IMR-90 (cell line): ENCODE measurements around the gene RBMS3. TPM values are rescaled to one million over a fixed set of nuclear protein-coding genes. Genes with fewer than 3 reads are reported as not detected.
A peak's percentile ranks its signal among the peaks of the same experiment; 100 is the strongest.

Experiments used
- ATAC-seq: fragments of 200-7000 bp; cut with Tn5 transposase; 2 replicates; pipeline ENCODE4 v1.9.1; 2020; ENCODE audit warnings: low read depth, mild to moderate bottlenecking, moderate library complexity
- BruUV-seq: library from RNA; stranded (reverse); fragments of 400-500 nt; replicated peaks from 2 replicates; lab custom pipeline; 2021; lab: Mats Ljungman, UMichigan
- CTCF ChIA-PET: fragments of 300-600 bp; formaldehyde crosslinking; extraction: SDS; loops from one replicate; lab custom pipeline; 2021; ENCODE audit warnings: antibody characterized with exemption; lab: Yijun Ruan, JAX
- POLR2A ChIA-PET: fragments of 300-600 bp; sonication (Branson Sonifier 250); formaldehyde crosslinking; loops from one replicate; lab custom pipeline; 2022; ENCODE audit warnings: antibody characterized with exemption; ENCODE audit not compliant: unreplicated experiment; lab: Charles Lee
- DNase-seq: peaks from one replicate; pipeline ENCODE4 v3.0.0; 2013
- H2AFZ ChIP-seq: replicated peaks from 2 replicates; pipeline ENCODE3; 2013; ENCODE audit warnings: low read length, mild to moderate bottlenecking; ENCODE audit not compliant: poor library complexity
- H2AK5ac ChIP-seq: 2 replicates; pipeline ENCODE4 v1.6.1; 2013; ENCODE audit warnings: low read depth, low read length, inconsistent platforms
- H2AK9ac ChIP-seq: replicated peaks from 2 replicates; pipeline ENCODE3; 2013; ENCODE audit warnings: mild to moderate bottlenecking, low read depth, low read length, moderate library complexity; ENCODE audit not compliant: poor library complexity
- H2BK120ac ChIP-seq: 2 replicates; pipeline ENCODE4 v1.6.1; 2013; ENCODE audit warnings: low read depth, low read length, inconsistent platforms
- H2BK15ac ChIP-seq: 3 replicates; pipeline ENCODE4 v1.6.1; 2013; ENCODE audit warnings: low read depth, low read length, inconsistent platforms
- H2BK20ac ChIP-seq: 2 replicates; pipeline ENCODE4 v1.6.1; 2013; ENCODE audit warnings: low read depth, mild to moderate bottlenecking, inconsistent platforms, low read length, moderate library complexity
- H2BK5ac ChIP-seq: 2 replicates; pipeline ENCODE4 v1.6.1; 2013; ENCODE audit warnings: mild to moderate bottlenecking, low read depth, low read length, inconsistent platforms; ENCODE audit not compliant: poor library complexity, severe bottlenecking
- H3K14ac ChIP-seq: replicated peaks from 2 replicates; pipeline ENCODE4 v1.6.1; 2013; ENCODE audit warnings: low read depth, low read length, inconsistent platforms
- H3K18ac ChIP-seq: 2 replicates; pipeline ENCODE4 v1.6.1; 2013; ENCODE audit warnings: low read depth, low read length, control low read depth
- H3K23ac ChIP-seq: 2 replicates; pipeline ENCODE4 v1.6.1; 2013; ENCODE audit warnings: low read depth, low read length, inconsistent platforms
- H3K27ac ChIP-seq: 2 replicates; pipeline ENCODE4 v1.5.1; 2013; ENCODE audit warnings: mild to moderate bottlenecking, control low read depth, low read length; ENCODE audit not compliant: insufficient read depth
- H3K27me3 ChIP-seq: 2 replicates; pipeline ENCODE4 v1.6.1; 2013; ENCODE audit warnings: low read length; ENCODE audit not compliant: control insufficient read depth, insufficient read depth
- H3K36me3 ChIP-seq: 2 replicates; pipeline ENCODE4 v1.6.1; 2013; ENCODE audit warnings: low read length, mixed read lengths; ENCODE audit not compliant: control insufficient read depth, insufficient read depth
- H3K4ac ChIP-seq: 2 replicates; pipeline ENCODE4 v1.6.1; 2013; ENCODE audit warnings: low read depth, low read length, inconsistent platforms
- H3K4me1 ChIP-seq: 2 replicates; pipeline ENCODE4 v1.6.1; 2013; ENCODE audit warnings: low read length, mixed read lengths; ENCODE audit not compliant: control insufficient read depth, insufficient read depth
- H3K4me2 ChIP-seq: 2 replicates; pipeline ENCODE4 v1.6.1; 2013; ENCODE audit warnings: low read depth, mild to moderate bottlenecking, control low read depth, low read length, moderate library complexity
- H3K4me3 ChIP-seq: 2 replicates; pipeline ENCODE4 v1.5.1; 2013; ENCODE audit warnings: low read depth, mild to moderate bottlenecking, control low read depth, low read length, moderate library complexity; ENCODE audit not compliant: insufficient read depth
- H3K56ac ChIP-seq: 2 replicates; pipeline ENCODE4 v1.6.1; 2013; ENCODE audit warnings: low read length, inconsistent platforms; ENCODE audit not compliant: insufficient read depth; ENCODE audit errors: extremely low read depth
- H3K79me1 ChIP-seq, 2 experiments: 2 replicates each; pipeline ENCODE4 v1.6.1; 2013; ENCODE audit warnings: low read length in 2 of 2, inconsistent platforms in 1 of 2, low read depth in 1 of 2
- H3K9ac ChIP-seq: 2 replicates; pipeline ENCODE4 v1.6.1; 2013; ENCODE audit warnings: low read depth, low read length, control low read depth
- H3K9me1 ChIP-seq: 2 replicates; pipeline ENCODE4 v1.6.1; 2013; ENCODE audit warnings: low read length, inconsistent platforms; ENCODE audit not compliant: insufficient read depth
- H3K9me3 ChIP-seq: 2 replicates; pipeline ENCODE4 v1.6.1; 2013; ENCODE audit warnings: low read length; ENCODE audit not compliant: control insufficient read depth, insufficient read depth
- H4K20me1 ChIP-seq: 2 replicates; pipeline ENCODE4 v1.6.1; 2013; ENCODE audit warnings: low read length, inconsistent platforms; ENCODE audit not compliant: insufficient read depth
- H4K5ac ChIP-seq: 2 replicates; pipeline ENCODE4 v1.6.1; 2013; ENCODE audit warnings: mild to moderate bottlenecking, low read depth, low read length, control low read depth
- H4K8ac ChIP-seq, 2 experiments: 2 replicates each; pipeline ENCODE4 v1.6.1; 2013; ENCODE audit warnings: low read depth in 2 of 2, low read length in 2 of 2, control low read depth in 1 of 2, inconsistent platforms in 1 of 2
- H4K91ac ChIP-seq: 2 replicates; pipeline ENCODE4 v1.6.1; 2013; ENCODE audit warnings: low read depth, low read length, inconsistent platforms; ENCODE audit not compliant: insufficient read depth
- FOS ChIP-seq: fragments of 150-350 bp; IDR thresholded peaks from 2 replicates; pipeline ENCODE4 v1.6.1; 2016; ENCODE audit warnings: low read depth, low read length
- MAFK ChIP-seq: IDR thresholded peaks from 2 replicates; pipeline ENCODE4 v1.6.1; 2012; ENCODE audit warnings: low read depth, low read length, improper control_type of control experiment
- WGBS, 2 experiments: methylation state at CpG; one replicate each; pipeline versions ENCODE4 v1.1.5 to v1.1.7; 2013; ENCODE audit warnings: missing lambda C conversion rate in 2 of 2; ENCODE audit not compliant: insufficient read length in 1 of 2; ENCODE audit errors: extremely low coverage in 2 of 2; 5-methylcytosine and 5-hydroxymethylcytosine counted together
- dilution Hi-C: fragments of 300-500 bp; cut with HindIII; formaldehyde crosslinking; loops from one replicate; pipeline ENCODE4 v1.14.3; 2018; ENCODE audit warnings: low sequenced_read_pairs; ENCODE audit not compliant: unreplicated experiment
- in situ Hi-C: fragments of 300-500 bp; cut with MboI; formaldehyde crosslinking; loops from 3 replicates; pipeline ENCODE4 v1.14.3; 2019; ENCODE audit warnings: low sequenced_read_pairs, inconsistent platforms, mixed read lengths
- intact Hi-C: fragments of 100-400 bp; cut with micrococcal nuclease; formaldehyde crosslinking; loops from 2 replicates; pipeline ENCODE4 v1.10.0; 2022
- polyA plus RNA-seq, 3 experiments: library from polyadenylated mRNA; depleted of rRNA; stranded (reverse); fragments of >200 nt; gene quantifications; 2 replicates each; pipeline ENCODE4 v1.2.3, GENCODE V29; 2012; ENCODE audit warnings: low replicate concordance in 1 of 3
- total RNA-seq: library from RNA; depleted of rRNA; stranded (reverse); fragments of >200 nt; gene quantifications from 2 replicates; pipeline ENCODE4 v1.2.3, GENCODE V29; 2012

RBMS3 gene
- total and polyA plus RNA-seq, 2 of the 4 experiments (the other 2 are of a cell fraction) = 15.2 to 127 TPM

DNA sequence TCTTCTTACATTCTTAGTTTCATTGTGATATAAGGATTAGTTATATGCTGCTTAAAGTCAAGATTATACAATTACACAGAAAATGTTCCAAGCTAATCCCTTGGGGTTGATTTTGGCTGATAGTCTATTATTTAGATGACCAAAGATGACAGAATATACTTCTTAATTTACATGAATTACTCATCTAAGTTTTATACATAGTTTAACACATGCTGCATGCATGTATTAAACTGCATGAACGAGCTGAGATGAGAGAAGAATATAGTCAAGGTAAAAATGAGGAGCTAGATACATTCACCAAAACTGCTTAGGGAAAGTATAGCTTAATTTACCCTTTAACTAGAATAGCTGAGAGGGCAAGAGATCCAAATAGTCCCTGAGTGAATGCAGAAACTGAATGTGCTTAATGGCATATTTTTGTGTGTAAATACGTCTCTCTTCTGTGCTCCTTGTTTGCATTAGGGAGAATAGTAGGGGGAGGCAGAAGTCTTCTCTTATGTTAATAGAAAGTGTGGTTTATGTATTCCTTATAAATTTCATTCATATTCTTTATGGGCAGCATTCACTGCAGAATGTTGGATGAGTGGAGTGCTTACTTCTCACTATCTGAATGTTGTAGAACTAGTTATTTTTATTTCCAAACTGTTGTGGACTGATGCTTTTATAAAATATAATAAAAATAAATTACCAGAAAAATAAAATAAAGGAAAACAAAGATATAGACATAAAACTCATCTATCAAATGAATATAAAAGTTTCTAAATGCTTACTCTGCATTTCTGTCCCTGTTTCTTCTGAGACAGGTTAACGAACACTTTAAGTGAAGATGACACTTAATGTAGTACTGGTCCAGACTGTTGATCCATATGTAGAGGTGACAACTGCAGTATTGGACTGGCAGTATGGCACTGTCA, 327.8 kb downstream of the RBMS3 start:
- TF ChIP-seq MAFK (peak; percentile 81), FOS (no peak)
- Histone ChIP-seq H2AK9ac (no peak overlapping the region), H3K4ac (peak overlapping the region; percentile 33; the same call in 1 of the 2 replicates), H3K56ac (no peak overlapping the region), H2BK120ac (0 out of 2 replicates have a peak overlapping the region, but pooled peaks have one; percentile 30), H3K14ac (no peak overlapping the region), H3K9me1 (peaks cover 2% of the 10 kb centered on the region; the same call in 1 of the 2 replicates), H3K9me3 (no peaks in the 10 kb centered on the region), H3K79me1 (peaks cover 18 to 40% of the 10 kb centered on the region in 2 experiments), H4K20me1 (no peaks in the 10 kb centered on the region), H3K27ac (no peak overlapping the region), H4K8ac (no peak overlapping the region), H2BK5ac (no peak overlapping the region), H2AK5ac (peak overlapping the region; percentile 70; the same call in 1 of the 2 replicates), H3K36me3 (no peaks in the 10 kb centered on the region), H3K23ac (no peak overlapping the region), H4K5ac (0 out of 2 replicates have a peak overlapping the region, but pooled peaks have one; percentile 55), H4K91ac (peak overlapping the region; percentile 35; the same call in 1 of the 2 replicates), H3K4me2 (no peak overlapping the region), H3K18ac (0 out of 2 replicates have a peak overlapping the region, but pooled peaks have one; percentile 45), H2AFZ (no peak overlapping the region), H3K9ac (no peak overlapping the region), H2BK15ac (no peak overlapping the region), H3K4me3 (no peak overlapping the region), H3K27me3 (no peaks in the 10 kb centered on the region), H2BK20ac (peak overlapping the region; percentile 36; the same call in 1 of the 2 replicates), H3K4me1 (peaks cover 3% of the 10 kb centered on the region; the same call in 1 of the 2 replicates)
- POLR2A ChIA-PET = no interaction called here
- in situ Hi-C loops (no loop called here), intact Hi-C loops (loop anchor here (5.0 kb wide), 1 partner anchor 326 kb away; the partner anchor contains the start of gene RBMS3), dilution Hi-C loops (no loop called here)
- no TSS peak for BruUV-seq
- ATAC-seq (no peak), DNase-seq (no peak)
- CTCF ChIA-PET = interaction anchor here (0.6 kb wide), 2 partner anchors 11 to 300 kb away, joined by 5 to 6 read pairs; no protein-coding TSS in a partner anchor
- WGBS, 2 experiments = 86% methylated on average over 1 of the region's 3 CpGs; no CpG with 5 or more reads in 1 of the 2 experiments
